Endothelial cell of hepatic sinusoid (primary cell): Measurements from ENCODE around the gene PRKCH.

Experiments
- in situ Hi-C: cut with HindIII; loops from 2 replicates; pipeline ENCODE4 v1.10.0; 2017; ENCODE audit warnings: low sequenced_read_pairs

Gene PRKCH

GRCh38 chr14:61358554-61359226, 37.3 kb downstream of the PRKCH start:
- in situ Hi-C loops: no loop called here

DNA sequence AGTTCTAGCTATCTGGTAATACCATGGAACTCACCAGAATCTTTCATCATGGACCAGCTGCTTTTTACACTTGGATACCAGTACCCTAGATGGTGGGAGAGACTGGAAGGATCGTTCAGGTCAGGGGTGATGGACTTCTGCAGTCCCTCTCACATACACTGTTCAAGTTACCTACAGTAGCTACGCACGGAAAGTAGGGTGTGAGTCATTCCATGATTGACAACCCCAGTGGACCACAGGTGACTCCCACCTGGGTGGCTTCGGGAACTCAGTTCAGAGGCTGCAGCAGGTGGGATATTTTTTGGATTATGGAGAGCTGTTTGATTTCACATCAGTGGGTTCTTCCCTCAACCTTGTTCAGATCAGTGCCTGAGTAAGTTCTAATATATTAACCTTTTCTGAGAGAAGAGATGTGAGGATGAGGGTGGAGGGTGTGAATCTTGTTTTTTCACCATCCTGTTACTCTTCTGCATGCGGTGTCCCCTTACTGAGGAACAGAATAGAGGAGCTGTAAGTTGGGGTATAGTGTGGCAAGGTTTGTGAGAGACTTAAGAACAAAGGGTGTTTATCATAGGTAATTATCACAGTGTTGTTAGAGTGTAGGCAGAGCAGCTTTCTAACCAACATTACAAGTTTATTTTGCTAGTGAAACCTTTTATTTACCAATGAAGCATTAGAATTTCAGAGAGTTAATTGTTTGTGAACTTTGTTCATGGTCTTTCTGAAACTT, 39.6 kb downstream of the PRKCH start:
- in situ Hi-C loops: no loop called here

DNA sequence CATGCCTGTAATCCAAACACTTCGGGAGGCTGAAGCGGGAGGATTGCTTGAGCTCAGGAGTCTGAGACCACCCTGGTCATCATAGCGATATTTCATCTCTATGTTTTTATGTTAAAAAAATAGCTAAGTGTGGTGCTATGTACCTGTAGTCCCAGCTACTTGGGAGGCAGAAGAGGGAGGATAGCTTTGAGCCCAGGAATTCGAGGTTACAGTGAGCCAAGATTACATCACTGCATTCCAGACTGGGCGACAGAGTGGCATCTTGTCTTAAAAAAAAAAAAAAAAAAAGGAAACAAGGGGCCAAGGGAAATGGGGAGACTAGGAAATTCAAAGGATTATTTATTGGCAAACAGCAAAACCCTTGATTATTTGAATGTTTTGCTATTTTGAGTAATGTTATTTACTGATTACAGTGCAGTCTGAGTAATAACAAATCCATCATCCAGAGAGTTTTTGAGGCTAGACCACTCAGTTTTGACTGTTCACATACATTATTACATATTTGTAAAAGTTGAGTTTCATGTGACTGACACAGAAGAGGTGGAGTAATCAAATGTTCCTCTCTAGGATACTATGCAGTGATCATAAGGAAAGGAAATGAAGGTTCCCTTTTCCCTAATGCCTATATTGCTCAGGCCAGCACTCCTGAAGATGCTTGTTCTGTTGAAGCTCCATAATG, 40.8 kb downstream of the PRKCH start:
- in situ Hi-C loops: no loop called here

DNA sequence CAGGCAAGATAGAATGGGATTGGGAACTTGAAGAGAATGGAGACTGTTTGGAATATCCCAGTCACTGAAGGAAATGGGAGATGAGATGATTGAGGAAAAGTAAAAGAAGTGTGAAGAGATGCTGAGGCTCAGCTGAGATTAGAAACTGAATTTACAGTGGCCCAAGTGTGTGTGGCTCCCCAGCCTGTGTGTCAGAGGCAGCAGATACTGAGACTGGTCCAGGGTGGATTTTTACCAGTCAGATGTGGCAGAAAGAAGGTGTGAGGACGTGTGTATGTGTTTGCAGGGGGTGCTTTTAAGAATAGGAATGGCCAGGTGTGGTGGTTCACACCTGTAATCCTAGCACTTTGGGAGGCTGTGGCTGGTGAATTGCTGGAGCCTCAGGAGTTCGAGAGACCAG, 42.9 kb downstream of the PRKCH start:
- in situ Hi-C loops: no loop called here

GRCh38 chr14:61365667-61366212, 44.4 kb downstream of the PRKCH start:
- in situ Hi-C loops: no loop called here

DNA sequence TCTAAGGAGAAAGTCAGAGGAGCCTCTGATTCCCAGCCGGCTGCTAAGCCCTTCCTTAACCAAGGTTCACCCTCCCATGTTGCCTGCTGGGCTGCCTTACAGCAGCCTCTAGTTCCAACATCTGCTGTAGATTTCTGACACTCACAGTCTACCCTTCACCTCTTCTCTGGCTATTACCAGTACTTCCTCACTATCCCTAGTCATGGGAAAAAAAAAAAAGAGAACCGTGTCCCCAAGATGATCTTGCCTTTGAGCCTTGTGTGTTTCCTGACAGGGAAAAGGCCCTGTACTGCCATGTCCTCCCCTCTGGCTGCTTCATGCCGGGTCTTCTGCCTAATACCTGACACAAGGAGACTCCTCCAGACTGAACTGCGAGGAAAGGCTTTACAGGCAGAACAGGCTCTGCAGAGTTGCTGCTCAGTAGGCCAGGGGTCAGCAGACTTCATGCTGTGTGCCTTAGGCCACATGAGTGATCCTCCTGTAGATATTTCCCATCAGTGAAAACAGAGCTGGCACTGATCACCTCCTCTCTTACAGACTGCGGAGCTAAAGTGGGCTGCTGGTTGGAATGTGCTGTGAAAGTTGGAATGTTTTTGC, 46.8 kb downstream of the PRKCH start:
- in situ Hi-C loops: no loop called here

DNA sequence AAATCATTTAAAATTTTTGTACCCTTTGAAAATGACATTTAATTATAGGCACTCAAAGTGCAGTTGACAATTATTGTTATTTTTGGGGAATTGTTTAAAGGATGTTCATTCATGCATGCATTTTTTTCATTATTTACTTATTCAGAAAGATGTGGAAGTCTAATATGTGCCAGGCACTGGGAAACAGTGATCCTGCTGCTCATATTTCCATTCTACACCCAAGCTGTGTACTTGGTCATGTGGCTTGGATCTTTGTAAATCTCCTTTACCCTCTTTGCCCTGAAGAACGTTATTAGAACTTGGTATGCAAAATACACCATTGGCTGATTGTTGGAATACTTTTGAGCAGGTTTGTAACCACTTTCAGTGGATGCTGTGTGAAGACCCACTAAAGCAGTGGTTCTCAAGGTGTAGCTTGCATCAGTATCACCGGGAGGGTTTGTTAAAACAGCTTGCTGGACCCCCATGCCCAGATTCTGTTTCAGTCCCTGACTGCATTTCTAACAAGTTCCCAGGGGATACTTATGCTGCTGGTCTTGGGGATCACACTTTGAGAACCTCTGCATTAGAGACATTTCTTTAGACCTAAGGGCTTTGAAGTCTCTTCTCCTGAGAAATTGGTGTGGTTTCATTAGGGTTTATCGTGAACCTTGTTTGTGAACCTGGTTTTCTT, 47.5 kb downstream of the PRKCH start:
- in situ Hi-C loops: no loop called here

DNA sequence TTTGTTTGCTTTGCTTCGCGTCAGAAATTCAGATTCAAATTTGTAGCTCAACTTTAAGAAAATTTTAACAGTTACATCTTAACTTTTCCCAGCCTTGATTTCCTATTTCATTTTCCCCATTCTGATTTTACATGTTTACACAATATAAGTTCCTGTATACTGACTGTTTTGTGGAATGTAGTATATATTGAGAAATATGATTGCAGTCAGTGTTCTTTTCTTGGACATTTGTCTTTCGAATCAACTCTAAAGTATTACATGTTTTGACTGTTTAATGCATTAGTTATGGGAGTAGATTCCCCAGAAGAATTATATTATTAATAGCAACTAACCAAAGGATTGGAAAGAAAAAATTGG, 48.1 kb downstream of the PRKCH start:
- in situ Hi-C loops: no loop called here

DNA sequence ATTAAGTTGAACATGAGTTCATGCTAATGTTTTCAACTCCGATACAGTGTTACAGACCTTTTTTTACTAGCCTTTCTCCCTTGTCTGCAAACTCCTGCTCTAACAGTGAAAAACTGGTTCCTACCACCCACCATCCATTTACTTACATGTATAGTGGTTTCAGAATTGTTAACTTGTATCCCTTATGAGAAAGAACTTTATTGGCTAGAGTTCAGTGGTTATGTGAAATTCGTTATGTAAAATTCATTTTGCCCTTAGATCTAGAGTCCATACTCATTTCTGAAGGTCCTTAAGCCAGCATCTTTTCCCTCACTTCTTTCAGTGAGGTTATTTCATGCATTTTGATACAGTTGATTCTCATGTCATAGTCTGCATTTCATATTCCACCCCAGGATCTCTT, 51.0 kb downstream of the PRKCH start:
- in situ Hi-C loops: no loop called here

- in situ Hi-C loops: no loop called here
Measured at GRCh38 chr14:61372842-61373555, 51.6 kb downstream of the PRKCH start.

DNA sequence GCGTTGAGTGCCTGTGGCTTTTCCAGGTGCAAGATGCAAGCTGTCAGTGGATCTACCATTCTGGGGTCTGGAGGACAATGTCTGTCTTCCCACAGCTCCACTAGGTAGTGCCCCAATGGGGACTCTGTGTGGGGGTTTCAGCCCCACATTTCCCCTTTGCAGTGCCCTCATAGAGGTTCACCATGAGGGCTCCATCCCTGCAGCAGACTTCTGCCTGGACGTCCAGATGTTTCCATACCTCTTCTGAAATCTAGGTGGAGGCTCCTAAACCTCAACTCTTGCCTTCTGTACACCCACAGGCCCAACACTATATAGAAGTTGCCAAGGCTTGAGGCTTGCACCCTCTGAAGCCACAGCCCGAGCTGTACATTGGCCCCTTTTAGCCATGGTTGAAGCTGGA, 52.9 kb downstream of the PRKCH start:
- in situ Hi-C loops: no loop called here

DNA sequence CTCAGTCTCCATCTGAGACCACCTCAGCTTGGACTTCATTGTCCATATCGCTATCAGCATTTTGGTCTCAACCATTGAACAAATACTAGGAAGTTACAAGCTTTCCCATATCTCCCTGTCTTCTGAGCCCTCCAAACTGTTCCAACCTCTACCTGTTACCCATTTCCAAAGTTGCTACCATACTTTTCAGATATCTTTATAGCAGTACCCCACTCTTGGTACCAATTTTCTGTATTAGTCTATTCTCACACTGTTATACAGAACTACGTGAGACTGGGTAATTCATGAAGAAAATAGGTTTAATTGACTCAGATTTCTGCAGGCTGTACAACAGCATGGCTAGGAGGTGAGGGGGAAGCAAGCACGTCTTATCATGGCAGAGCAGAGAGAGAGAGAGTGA, 53.8 kb downstream of the PRKCH start:
- in situ Hi-C loops: loop anchor here (5.0 kb wide), 1 partner anchor 77 kb away; no protein-coding TSS in a partner anchor

DNA sequence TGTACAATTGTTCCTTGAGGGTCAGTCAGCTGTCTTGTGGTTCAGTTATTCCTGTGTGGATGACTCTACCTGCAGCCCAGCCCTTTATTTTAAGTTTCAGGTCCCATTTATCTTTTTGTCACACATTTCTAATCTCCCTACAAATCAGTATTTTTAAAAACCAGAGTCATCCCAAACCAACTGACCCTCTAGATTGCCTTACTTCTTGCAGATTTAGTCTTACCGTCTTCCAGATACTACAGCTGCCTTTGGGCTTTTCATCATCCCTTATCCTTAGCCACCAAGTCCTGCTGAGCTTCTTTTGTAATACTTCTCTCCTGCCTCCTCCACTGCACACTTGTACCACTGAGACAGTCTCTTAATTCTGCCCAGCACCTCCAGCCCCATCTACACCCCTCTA, 54.9 kb downstream of the PRKCH start:
- in situ Hi-C loops: loop anchor here (5.0 kb wide), 1 partner anchor 76 kb away; no protein-coding TSS in a partner anchor

GRCh38 chr14:61377749-61378148, 56.4 kb downstream of the PRKCH start:
- in situ Hi-C loops: loop anchor here (5.0 kb wide), 1 partner anchor 75 kb away; no protein-coding TSS in a partner anchor

GRCh38 chr14:61379639-61380184, 58.3 kb downstream of the PRKCH start:
- in situ Hi-C loops: loop anchor here (5.0 kb wide), 1 partner anchor 73 kb away; no protein-coding TSS in a partner anchor

- in situ Hi-C loops: no loop called here
Measured at GRCh38 chr14:61380984-61381383, 59.6 kb downstream of the PRKCH start.

DNA sequence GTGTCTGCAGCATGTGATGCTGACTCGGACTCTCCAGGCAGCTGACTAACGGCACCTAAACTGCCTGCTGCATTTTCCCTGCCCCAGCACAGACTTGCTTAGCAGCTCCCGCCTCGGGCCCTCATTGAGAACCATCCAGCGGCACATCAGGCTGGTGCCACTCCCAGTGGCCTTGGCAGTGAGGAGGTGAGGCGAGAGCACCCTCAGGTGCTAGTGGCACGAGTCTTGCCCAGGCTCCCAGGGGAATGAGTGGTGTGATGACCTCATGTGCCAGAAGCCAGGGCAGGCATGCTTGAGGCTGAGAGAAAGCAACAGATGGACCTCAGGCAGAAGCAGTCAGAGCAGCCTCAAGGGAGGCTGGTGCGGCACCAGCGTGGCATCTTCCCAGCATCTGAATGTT, 60.2 kb downstream of the PRKCH start:
- in situ Hi-C loops: no loop called here

- in situ Hi-C loops: no loop called here
Measured at GRCh38 chr14:61382842-61383241, 61.5 kb downstream of the PRKCH start.

- in situ Hi-C loops: loop anchor here (5.0 kb wide), 1 partner anchor 38 kb away; no protein-coding TSS in a partner anchor
Measured at GRCh38 chr14:61385002-61385685, 63.8 kb downstream of the PRKCH start.
